ENCODE data around the gene MRPL4. TPM values are rescaled to one million over a fixed set of nuclear protein-coding genes. Genes with fewer than 3 reads are reported as not detected.

Gene MRPL4
- total and polyA plus RNA-seq, 2 of the 13 experiments (the other 11 are each of a cell fraction or from before 2014, with no cell fraction given), result 40.6 to 42.5 TPM

DNA sequence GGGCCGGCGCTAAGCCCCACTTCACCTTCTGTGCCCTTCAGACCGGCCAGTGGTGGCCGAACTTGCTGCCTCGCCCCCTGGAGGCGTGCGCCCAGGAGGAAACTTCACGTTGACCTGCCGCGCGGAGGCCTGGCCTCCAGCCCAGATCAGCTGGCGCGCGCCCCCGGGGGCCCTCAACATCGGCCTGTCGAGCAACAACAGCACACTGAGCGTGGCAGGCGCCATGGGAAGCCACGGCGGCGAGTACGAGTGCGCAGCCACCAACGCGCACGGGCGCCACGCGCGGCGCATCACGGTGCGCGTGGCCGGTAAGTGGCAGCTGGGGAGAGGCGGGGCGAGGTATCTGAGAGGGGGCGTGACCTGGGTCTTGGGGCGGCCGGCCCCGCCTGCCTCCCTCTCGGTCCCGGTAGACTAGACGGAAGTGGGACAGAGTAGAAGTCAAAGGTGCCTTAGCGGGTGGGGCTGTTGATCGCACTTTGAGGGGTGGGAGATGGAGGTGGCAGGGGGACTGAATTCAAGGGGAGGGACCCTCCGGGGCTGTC lies 43.4 kb downstream of the MRPL4 start (continued):
- TF ChIP-seq, protein P1, sequence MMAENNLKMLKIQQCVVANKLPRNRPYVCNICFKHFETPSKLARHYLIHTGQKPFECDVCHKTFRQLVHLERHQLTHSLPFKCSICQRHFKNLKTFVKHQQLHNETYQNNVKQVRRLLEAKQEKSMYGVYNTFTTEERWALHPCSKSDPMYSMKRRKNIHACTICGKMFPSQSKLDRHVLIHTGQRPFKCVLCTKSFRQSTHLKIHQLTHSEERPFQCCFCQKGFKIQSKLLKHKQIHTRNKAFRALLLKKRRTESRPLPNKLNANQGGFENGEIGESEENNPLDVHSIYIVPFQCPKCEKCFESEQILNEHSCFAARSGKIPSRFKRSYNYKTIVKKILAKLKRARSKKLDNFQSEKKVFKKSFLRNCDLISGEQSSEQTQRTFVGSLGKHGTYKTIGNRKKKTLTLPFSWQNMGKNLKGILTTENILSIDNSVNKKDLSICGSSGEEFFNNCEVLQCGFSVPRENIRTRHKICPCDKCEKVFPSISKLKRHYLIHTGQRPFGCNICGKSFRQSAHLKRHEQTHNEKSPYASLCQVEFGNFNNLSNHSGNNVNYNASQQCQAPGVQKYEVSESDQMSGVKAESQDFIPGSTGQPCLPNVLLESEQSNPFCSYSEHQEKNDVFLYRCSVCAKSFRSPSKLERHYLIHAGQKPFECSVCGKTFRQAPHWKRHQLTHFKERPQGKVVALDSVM (CRISPR knock-in tag; IDR thresholded peaks at IDR 0.05), result peak; percentile 93
- TF ChIP-seq, protein P2, sequence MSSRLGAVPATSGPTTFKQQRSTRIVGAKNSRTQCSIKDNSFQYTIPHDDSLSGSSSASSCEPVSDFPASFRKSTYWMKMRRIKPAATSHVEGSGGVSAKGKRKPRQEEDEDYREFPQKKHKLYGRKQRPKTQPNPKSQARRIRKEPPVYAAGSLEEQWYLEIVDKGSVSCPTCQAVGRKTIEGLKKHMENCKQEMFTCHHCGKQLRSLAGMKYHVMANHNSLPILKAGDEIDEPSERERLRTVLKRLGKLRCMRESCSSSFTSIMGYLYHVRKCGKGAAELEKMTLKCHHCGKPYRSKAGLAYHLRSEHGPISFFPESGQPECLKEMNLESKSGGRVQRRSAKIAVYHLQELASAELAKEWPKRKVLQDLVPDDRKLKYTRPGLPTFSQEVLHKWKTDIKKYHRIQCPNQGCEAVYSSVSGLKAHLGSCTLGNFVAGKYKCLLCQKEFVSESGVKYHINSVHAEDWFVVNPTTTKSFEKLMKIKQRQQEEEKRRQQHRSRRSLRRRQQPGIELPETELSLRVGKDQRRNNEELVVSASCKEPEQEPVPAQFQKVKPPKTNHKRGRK (CRISPR knock-in tag; IDR thresholded peaks at IDR 0.05), result no peak
- TF ChIP-seq, protein P3, sequence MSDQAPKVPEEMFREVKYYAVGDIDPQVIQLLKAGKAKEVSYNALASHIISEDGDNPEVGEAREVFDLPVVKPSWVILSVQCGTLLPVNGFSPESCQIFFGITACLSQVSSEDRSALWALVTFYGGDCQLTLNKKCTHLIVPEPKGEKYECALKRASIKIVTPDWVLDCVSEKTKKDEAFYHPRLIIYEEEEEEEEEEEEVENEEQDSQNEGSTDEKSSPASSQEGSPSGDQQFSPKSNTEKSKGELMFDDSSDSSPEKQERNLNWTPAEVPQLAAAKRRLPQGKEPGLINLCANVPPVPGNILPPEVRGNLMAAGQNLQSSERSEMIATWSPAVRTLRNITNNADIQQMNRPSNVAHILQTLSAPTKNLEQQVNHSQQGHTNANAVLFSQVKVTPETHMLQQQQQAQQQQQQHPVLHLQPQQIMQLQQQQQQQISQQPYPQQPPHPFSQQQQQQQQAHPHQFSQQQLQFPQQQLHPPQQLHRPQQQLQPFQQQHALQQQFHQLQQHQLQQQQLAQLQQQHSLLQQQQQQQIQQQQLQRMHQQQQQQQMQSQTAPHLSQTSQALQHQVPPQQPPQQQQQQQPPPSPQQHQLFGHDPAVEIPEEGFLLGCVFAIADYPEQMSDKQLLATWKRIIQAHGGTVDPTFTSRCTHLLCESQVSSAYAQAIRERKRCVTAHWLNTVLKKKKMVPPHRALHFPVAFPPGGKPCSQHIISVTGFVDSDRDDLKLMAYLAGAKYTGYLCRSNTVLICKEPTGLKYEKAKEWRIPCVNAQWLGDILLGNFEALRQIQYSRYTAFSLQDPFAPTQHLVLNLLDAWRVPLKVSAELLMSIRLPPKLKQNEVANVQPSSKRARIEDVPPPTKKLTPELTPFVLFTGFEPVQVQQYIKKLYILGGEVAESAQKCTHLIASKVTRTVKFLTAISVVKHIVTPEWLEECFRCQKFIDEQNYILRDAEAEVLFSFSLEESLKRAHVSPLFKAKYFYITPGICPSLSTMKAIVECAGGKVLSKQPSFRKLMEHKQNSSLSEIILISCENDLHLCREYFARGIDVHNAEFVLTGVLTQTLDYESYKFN (CRISPR knock-in tag; conservative IDR thresholded peaks at IDR 0.05), result no peak
- TF ChIP-seq AGO1 (IDR thresholded peaks at IDR 0.05; ENCODE audit: low read depth, low read length, poor library complexity, severe bottlenecking), result no peak
- TF ChIP-seq CHCHD3 (CRISPR knock-in tag; IDR thresholded peaks at IDR 0.05), result peak; percentile 52; the same call in 1 of the 2 replicates
- TF ChIP-seq NFE2L1 (CRISPR knock-in tag; IDR thresholded peaks at IDR 0.05; ENCODE audit: borderline replicate concordance), result no peak
- TF ChIP-seq WIZ (CRISPR knock-in tag; IDR thresholded peaks at IDR 0.05), result no peak
- no peak for TF ChIP-seq FOSL1 (CRISPR knock-in tag; IDR thresholded peaks at IDR 0.05; ENCODE audit: borderline replicate concordance)
- TF ChIP-seq, protein P4, sequence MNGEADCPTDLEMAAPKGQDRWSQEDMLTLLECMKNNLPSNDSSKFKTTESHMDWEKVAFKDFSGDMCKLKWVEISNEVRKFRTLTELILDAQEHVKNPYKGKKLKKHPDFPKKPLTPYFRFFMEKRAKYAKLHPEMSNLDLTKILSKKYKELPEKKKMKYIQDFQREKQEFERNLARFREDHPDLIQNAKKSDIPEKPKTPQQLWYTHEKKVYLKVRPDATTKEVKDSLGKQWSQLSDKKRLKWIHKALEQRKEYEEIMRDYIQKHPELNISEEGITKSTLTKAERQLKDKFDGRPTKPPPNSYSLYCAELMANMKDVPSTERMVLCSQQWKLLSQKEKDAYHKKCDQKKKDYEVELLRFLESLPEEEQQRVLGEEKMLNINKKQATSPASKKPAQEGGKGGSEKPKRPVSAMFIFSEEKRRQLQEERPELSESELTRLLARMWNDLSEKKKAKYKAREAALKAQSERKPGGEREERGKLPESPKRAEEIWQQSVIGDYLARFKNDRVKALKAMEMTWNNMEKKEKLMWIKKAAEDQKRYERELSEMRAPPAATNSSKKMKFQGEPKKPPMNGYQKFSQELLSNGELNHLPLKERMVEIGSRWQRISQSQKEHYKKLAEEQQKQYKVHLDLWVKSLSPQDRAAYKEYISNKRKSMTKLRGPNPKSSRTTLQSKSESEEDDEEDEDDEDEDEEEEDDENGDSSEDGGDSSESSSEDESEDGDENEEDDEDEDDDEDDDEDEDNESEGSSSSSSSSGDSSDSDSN (CRISPR knock-in tag; IDR thresholded peaks at IDR 0.05), result no peak; the same call in 1 of the 2 replicates
- TF ChIP-seq HDAC6 (IDR thresholded peaks at IDR 0.05; ENCODE audit: low read depth, low read length), result no peak
- TF ChIP-seq, protein P5, sequence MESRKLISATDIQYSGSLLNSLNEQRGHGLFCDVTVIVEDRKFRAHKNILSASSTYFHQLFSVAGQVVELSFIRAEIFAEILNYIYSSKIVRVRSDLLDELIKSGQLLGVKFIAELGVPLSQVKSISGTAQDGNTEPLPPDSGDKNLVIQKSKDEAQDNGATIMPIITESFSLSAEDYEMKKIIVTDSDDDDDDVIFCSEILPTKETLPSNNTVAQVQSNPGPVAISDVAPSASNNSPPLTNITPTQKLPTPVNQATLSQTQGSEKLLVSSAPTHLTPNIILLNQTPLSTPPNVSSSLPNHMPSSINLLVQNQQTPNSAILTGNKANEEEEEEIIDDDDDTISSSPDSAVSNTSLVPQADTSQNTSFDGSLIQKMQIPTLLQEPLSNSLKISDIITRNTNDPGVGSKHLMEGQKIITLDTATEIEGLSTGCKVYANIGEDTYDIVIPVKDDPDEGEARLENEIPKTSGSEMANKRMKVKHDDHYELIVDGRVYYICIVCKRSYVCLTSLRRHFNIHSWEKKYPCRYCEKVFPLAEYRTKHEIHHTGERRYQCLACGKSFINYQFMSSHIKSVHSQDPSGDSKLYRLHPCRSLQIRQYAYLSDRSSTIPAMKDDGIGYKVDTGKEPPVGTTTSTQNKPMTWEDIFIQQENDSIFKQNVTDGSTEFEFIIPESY (CRISPR knock-in tag; IDR thresholded peaks at IDR 0.05), result peak; percentile 51; the same call in 1 of the 2 replicates
- TF ChIP-seq ONECUT2 (CRISPR knock-in tag; IDR thresholded peaks at IDR 0.05), result no peak
- TF ChIP-seq GABPB1 (CRISPR knock-in tag; IDR thresholded peaks at IDR 0.05), result peak; percentile 61; the same call in 1 of the 2 replicates

All from HepG2 (cell line).